8988T (cell line): ENCODE results near the gene NCK2.
"Not testable (repeated sequence)": the region's sequence is repeated elsewhere in the genome, so short reads cannot be mapped to it uniquely, and the experiment has no call there.

Source experiments
- DNase-seq: peaks from one replicate; pipeline ENCODE4 v3.0.0; 2011

The NCK2 gene

DNA sequence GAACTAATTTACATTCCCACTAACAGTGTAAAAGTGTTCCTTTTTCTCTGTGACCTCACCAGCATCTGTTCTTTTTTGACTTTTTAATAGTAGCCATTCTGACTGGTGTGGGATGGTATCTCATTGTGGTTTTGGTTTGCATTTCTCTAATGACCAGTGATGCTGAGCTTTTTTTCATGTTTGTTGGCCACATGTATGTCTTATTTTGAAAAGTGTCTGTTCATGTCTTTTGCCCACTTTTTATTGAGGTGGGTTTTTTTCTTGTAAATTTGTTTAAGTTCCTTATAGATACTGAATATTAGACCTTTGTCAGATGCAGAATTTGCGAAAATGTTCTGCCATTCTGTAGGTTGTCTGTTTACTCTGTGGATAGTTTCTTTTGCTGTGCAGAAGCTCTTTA is 153.0 kb downstream of the NCK2 start:
- not testable (repeated sequence) for DNase-seq

DNA sequence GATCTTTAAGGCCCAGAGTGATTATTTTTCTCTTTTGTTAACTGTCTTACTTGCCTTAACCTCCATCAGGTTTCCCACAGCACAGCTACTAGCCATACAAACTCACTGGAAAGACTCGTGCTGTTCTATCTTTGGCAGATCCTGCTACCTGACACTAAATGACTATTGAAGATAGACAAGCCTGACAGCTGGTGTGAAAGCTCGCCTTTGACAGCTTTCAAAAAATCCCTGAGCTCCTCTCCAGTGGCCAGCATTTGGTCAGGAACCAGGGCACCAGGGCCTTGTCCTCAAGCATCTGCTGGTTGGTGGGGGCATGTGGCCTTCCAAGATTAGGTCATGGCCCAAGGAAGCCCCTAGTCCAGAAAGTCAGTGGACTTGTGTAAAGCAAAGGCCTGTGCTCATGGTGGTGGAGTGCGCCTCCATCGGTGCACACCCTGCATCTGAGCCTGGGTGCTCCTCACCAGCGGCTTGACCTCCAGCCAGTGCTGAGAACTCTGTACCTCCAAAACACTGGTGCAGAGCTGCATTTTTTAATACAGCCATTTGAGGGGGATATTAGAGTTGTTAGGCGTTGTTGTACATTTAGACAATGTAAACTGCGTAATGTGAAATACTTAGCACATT is 158.5 kb downstream of the NCK2 start:
- no peak for DNase-seq

DNA sequence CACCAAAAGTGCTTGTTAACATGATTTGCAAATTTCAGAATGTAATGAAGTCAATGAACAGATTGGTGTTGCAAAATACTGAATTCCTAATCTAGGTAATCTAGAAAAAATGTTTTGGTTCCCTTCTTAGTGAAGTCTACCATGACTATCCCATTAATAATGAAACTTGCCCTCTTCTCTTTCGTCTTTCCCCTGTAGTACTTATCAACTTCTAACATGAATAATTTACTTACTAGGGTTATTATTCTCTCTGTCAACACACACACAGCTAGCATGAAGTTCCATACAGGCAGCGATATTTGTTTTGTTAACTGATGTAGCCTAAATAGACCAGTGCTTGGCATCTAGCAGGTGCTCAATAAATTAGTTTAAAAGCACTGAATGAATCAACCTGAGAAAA is 160.2 kb downstream of the NCK2 start:
- DNase-seq, result no peak

DNA sequence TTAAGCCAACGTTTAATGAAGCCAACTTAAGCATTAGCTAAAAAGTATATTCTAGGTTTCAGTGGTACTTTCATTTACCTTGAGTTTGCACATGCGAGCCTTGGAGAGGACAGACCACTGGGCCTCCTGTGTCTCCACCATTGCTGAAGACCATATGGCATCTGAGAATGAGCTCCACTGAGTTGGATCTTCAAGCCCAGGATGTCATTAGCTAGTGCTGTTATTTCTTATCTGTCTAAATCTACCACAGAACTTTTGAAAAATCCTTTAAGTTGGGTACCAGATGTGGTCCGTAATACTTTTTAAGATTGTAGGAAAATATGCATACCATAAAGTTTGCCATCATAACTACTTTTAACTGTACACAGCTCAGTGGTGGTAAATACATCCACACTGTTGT is 161.8 kb downstream of the NCK2 start:
- no peak for DNase-seq

DNA sequence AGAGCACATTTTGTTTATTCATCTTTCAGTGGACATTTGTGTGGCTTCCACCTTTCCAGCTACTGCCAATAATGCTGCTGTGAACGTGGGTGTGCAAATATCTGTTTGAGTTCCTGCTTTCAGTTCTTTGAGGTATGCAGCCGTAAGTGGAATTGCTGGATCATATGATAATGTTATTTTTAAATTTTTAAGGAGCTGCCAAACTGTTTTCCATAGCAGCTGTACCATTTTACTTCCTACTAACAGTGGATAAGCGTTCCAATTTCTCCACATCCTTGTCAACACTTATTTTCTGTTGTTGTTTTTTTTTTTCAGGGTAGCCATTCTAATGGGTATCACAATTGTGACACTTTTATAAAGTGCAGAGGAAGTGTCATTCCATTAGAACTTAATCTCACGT is 162.5 kb downstream of the NCK2 start:
- no peak for DNase-seq

DNA sequence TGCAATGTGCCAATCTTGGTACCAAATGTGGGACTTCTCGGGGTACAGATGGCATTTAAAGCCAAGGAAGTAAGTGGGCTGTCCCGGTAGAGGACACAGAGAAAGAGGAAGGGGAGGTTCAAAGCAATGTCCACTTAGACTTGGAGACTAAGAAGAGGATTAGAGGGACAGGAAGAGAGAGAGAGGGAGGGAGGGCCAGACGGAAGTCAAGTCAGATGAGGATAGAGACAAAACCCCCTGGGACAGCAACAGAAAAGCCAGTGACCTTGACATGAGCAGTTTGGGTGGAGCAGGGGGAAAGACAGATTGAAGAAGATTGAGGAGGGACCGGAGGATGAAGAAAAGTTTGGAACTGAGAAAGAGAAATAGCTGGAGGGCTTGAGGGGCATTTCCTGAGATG is 164.5 kb downstream of the NCK2 start:
- DNase-seq, result no peak

DNA sequence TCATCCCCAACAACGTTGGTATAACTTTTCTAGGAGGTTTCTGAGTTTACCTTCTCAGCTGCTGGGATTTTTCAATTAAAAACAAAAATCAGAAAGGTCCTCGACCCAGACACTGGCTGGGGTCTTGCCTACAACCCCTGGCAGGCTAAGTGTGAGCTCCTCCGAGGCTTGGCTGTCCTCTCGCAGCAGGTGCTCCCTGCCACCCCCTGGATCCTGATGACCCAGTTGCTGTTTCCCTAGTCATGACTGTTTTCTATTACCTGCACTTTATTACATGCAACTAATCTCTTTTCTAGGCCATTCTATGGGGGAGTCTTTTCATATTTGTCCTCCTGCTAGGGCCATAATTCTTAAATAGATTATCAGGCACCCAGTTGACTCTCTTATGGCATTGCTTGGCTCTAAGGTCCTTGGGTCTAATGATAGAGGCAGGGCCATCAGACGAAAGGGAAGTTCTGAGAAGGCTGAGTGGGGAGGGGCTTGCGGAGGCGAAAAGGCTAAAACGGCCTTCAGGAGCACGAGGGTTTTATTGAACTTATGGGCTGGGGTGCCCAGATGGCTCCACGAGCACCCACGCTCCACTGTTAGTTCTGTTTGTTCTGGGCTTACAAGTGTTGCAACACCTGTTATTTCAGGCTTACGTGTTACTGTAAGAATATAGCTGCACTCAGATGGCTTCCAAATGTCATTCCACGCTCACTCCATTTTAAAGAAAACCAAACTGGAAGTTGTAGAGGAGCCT is 166.0 kb downstream of the NCK2 start:
- no peak for DNase-seq

DNA sequence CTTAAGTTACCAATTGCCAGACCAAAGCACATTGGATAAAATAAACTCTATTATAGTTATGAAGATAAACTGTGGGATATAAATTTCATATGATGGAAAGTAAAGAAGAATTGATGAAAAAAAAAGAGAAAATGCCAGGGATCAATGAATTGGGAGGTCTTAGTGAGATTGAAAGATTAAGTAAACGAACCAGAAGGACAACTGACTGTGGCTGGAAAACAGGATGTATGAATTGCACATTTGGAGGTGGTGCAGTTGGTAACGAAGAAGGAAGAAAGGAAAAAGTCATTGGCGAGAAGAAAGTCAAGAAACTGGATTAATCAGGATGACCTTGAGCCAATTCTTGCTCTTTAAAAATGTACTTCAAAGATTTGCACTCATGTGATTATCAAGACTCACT is 166.7 kb downstream of the NCK2 start:
- no peak for DNase-seq

DNA sequence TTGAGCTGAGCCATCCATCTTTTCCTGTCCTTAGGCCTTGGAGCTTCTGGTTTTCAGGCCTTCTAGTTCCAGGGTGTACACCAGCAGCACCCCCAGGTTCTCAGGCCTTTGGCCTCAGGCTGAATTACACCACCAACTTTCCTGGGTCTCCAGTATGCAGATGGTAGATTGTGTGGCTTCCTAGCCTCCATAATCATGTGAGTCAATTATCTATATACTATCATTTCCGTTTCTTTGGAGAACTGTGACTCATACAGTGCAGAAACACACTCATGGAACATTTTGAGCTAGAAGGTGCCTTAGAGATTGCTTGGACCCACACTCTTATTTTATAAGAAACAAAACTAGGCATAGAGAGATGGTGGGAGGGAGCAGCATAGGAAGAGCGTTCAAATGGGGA is 167.4 kb downstream of the NCK2 start:
- DNase-seq, result no peak

DNA sequence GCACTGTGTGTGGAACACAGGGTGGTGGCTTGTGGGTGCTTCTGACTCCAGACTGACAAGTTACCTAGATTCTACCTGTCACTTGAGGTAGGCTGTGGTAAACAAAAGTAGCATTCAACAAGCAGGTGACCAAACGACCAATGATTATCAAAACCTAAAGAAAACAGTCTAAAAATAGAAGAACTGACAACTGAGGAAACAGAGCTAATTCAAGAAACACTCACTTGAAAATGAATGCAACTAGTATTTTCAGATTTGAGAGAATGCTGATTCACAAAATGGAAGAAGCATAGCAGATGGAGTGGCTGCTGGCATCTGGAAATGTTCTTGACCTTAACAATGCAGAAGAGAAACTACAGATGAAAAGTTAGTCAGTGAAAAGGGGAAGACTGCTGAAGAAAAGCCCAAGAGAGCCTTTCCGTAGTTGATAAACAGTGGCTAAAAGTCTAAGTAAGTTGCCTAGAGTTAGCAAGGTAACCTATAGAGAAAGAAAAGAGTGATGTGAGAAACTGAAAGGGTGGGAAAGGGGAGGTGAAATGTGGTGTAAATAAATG is 170.4 kb downstream of the NCK2 start:
- DNase-seq, result no peak

DNA sequence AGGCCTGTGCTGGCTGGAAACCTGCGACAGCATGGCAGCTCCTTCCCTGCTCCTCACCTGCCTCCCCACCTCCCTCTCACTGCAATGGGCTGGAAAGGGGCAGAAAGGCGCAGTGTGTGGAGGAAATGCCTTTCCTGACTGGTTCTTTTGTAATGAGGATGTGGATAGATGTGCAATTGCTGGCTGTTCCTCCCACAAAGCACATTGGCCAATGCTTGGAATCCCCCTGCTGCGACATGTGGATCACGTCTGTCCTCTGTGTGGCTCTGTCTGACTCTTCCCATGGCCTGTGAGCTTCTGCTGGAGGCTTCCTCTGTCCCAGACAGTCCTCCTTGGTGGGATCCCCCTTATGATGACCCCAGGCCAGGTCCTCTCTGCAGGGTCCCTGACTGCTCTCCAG is 172.5 kb downstream of the NCK2 start:
- DNase-seq, result no peak

DNA sequence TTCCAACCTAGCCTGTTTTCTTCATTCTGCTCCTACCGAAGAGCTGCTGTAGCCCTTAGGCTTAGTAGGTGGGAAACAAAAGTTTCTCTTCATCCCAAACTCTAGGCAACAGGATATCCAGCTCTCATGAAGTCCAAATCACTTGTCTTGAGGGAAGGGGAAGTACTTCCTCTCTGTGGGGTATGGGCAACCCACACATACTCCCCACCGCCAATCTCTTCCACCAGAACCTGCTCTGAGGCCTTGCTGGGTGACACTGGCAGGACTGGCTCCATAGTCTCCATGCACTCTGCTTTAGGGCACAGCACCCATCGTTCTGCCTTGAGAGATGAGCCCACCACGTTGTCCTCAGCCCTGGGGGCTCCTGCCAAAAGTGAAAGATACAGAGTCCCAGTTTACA is 173.0 kb downstream of the NCK2 start:
- DNase-seq, result no peak

DNA sequence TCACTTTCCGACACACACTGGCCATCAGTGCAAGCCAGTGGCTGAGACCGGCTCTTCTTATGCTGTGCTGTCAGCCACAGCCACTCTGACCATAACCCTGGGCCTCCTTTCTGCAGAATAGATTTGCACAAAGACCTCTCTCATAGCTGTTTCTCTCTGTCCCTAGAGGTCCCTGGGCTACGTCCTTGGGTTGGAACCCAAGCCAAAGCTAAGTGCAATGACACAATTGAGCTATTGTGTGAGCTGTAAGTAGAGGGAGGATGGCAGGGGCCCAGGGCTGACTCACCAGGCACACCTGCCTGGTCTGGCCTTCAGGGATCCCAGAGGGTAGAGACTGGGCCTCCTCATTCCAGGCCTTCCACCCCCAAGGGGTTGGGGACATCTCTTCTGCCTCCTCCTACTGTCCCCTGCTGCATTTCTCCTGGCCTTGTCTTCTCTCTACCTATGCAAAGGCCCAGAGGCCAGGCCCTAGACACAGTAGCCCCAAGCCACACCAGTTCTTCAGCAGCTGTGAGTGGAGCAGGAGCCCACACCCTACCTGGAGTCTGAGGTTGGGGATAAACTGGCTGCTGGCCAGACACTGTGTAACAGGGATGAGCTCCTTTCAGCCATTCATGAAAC is 174.6 kb downstream of the NCK2 start:
- no peak for DNase-seq

DNA sequence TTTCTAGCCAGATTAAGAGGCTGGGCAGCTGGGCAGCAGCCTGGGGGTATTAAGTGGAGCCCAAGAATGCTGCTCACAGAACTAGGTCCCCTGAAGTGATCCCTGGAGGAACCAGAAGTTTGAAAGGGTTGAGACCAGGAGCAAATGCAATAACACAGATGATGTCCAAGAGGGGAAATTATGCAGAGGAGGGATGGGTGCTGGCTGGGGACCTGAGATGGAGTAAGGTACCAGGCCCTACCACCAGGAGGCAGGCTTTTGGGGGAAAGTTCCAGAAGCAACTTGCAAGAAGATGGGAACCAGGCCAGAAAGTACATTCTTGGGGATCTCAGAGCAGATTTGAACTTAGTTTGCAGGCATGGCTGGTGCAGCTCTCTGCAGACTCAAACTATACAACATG is 175.1 kb downstream of the NCK2 start:
- DNase-seq, result no peak

DNA sequence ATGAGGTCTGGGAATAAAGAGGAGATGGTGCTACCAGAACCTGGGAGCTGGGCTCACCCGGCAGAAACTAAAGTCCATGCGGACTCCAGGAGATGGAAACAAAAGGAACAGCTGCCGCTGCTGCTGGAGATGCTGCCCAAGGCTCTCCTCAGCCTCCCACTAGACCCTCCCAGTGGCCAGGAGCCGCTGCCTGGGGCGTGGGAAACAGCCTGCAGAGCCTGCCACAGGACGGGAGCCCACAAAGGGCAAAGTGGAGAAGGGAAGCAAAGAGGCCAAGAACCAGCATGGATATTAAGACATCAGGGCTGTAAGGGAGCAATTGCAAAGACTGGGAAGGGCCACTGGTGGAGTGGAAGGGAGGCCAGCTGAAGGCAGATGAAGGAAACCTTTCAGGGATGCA is 179.6 kb downstream of the NCK2 start:
- no peak for DNase-seq

DNA sequence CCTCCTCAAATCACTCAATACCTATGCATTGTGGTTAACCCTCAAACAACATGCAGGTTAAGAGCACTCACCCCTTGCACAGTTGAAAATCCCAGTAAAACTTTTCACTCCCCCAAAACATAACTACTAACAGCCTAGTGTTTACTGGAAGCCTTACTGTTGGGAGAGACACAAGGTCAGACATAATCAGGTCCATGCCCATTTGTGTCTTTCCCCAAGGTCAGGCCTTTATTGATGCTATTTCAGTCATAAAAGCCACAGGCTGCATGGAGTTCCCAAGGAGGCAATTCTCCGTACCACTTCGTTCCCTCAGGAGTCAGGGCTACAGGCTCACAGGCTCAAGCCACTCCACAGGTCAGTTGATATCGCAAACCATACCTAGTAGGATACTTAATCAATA is 180.2 kb downstream of the NCK2 start:
- no peak for DNase-seq

DNA sequence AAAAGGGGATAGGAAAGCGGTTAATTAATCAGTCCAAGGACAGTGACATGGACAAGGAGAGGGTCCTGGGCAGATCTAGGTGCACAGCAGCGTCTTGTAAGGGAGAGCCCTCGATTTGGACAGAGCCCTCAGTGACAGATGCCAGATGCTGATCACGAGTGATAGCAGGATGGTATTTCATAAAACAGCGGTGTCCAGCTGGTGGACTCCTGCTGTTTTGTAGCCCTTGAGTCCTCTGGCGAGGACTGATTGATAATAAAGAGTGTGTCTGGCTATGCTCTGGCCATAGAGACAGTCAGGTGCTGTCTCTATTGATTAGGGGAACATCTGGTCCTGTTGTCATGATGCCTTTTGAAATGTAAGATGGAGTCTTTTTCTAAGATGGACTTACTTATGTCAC is 180.7 kb downstream of the NCK2 start:
- no peak for DNase-seq

DNA sequence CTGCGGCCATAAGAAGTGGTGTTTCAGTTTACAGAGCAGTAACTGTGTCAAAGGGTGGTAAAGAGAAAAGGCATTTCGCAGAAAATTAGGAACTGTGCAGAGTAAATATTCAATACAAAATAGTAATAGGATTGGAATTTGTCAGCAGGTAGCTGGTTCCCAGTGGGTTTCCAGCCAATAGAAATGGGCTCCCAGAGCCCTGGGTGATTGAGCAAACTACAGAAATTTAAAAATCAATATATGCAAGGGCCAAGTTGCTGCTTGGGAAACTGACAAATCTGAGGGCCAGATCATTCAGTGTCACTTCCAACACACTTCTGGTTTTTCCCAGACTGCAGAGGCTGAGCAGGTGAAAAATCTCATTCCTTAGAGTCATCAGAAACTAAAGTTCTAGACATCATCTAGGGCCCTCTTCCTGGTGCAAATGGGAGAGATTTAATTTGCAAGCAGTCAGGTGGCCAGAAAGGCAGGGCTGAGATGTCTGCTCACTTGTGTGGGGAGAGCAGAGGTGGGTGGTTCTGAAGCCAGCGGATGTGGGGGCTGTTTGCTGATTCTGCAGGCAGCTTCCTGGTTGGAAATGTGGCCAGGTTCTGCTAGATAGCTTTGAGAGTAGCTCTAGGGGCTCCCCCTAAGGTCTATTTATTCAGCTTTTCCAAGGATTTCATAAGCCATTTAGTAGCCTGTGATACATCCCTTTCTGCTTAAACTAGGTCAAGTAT is 182.4 kb downstream of the NCK2 start:
- no peak for DNase-seq

DNA sequence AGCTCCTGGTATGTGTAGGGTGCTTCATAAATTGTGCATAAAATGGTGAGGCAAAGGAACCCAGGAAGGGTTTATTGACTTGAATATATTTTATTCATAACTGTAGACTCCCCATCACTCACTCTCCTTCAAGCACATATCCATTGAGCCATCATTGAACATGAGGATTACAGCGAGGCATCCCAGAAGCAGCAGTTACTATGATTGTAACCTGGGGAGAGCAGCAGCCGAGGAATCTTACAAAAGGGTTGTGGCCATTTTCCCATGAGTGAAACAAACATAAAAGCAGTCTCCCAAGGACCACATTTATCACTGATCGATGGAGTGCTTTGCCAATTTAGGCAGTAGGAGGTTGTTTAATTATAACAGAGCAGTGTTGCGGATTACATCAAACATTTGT is 183.4 kb downstream of the NCK2 start:
- DNase-seq, result no peak

DNA sequence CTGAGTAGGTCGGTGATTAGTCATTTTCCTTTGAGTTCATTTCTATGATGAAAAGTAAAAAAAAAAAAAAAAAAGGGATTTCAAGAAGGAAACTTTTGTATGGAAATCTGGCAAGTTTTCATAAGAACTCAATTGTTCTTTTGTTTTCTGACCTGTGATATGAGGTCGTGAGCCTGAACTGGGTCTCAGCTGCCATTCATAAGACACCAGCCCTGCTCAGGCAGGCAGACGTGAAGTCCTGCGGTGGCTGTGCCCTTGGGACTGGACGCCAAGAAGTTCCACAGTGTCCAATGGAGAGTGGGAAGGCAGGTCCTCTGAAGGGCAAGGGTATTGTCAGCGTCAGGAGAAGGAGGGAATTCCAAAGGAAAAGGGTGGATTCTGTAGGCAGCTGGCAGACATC is 183.9 kb downstream of the NCK2 start:
- DNase-seq, result no peak

DNA sequence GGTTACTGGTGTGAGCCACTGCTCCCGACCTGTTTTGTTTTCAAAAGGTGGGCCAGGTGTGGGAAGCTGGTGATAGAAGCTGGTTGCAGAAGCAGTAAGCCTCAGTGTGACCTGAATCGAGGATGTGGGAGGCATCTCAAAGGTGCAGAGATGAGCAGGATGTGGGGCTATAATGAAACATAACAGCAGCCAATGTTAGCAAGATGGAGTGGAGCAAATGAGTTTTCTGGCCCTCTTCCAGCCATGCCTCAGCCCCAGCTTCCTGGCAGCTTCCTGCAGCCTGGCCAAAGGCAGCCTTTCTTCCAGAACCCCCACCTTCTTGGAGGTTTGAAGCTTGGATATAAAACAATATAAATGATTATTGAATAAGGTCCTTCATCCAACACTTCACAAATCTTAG is 184.8 kb downstream of the NCK2 start:
- DNase-seq, result no peak

DNA sequence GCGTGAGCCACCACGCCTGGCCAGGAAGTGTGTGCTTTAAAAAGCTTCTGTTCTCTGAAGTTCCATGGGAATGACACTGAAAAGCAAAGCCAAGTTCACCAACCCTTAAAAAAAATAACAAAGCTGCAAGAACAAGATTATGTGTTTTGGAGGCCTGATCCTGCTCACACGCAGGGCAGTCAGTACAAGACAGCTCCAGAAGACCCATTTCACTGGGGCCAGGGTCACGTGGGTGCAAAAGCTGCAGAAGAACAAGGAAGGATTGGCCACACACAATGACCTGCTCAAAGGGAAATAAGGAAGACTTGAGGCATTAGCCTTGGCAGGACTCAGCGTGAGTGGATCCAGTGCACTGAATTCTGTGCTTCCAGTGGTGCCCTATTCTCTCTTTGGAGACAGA is 187.9 kb downstream of the NCK2 start:
- DNase-seq, result no peak

DNA sequence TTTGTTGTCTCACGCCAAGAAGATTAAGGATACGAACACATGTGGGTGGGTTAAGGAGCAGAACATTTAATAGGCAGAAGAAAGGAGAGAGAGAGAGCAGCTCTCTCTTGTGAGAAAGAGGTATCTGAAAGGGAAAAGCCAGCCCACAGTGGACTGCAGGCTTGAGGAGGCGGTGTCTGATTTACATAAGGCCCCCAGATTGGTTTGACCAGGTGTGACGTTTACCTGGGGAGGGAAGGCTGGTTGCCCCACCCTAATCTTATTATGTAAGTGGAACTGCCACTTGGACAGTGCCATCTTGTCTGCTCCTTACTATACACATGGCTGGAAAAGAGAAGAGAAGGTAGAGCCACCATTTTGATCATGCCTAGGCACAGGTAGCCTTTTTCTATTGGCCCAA is 189.2 kb downstream of the NCK2 start:
- DNase-seq, result no peak

DNA sequence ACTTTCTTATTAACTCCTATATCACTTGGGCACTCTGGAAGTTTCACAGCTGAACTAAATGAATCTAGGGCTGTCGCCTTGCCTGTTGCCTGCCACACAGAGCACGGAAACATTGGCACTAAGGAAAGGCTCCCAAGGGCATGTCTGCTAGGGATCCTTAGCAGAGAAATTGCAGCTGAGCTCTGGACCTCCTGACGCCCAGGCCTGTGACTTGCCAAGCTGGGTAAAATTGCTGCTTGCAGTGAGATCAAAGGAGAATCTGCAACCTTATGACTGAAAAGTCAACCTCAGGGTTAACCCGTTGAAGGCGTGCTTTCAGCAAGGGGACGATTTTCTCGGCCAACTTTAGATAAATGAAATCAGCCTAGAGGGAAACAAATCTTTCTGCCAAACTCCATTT is 189.8 kb downstream of the NCK2 start:
- DNase-seq, result no peak
